Measurements from ENCODE around the gene SCYGR7.

GRCh38 chr2:227724394-227725039, 3.6 kb upstream of the SCYGR7 start, which contains the start of gene SCYGR6:
- no peak for TF ChIP-seq CTCF (conservative IDR thresholded peaks at IDR 0.05; ENCODE audit: low read depth in 2 of 2)
- TF ChIP-seq POLR2AphosphoS5 (IDR thresholded peaks at IDR 0.05; ENCODE audit: low read depth), result no peak
- TF ChIP-seq EZH2phosphoT487 (IDR thresholded peaks at IDR 0.05; ENCODE audit: unreplicated experiment), result no peak
- no peak for TF ChIP-seq CREB1 (CRISPR knock-in tag; IDR thresholded peaks at IDR 0.05; ENCODE audit: low read depth)
- TF ChIP-seq EZH2 (IDR thresholded peaks at IDR 0.05; ENCODE audit: low read depth, unreplicated experiment), result no peak
- TF ChIP-seq ETS1 (IDR thresholded peaks at IDR 0.05), result no peak
- TF ChIP-seq REST (IDR thresholded peaks at IDR 0.05; ENCODE audit: unreplicated experiment), result no peak

All from GM23338 (cell line).